Measurements from ENCODE around the gene CETP. TPM values are rescaled to one million over a fixed set of nuclear protein-coding genes. Genes with fewer than 3 reads are reported as not detected.

Gene CETP
- total and polyA plus RNA-seq, 2 of the 8 experiments (the other 6 are each of a cell fraction or from before 2014, with no cell fraction given), result not detected

DNA sequence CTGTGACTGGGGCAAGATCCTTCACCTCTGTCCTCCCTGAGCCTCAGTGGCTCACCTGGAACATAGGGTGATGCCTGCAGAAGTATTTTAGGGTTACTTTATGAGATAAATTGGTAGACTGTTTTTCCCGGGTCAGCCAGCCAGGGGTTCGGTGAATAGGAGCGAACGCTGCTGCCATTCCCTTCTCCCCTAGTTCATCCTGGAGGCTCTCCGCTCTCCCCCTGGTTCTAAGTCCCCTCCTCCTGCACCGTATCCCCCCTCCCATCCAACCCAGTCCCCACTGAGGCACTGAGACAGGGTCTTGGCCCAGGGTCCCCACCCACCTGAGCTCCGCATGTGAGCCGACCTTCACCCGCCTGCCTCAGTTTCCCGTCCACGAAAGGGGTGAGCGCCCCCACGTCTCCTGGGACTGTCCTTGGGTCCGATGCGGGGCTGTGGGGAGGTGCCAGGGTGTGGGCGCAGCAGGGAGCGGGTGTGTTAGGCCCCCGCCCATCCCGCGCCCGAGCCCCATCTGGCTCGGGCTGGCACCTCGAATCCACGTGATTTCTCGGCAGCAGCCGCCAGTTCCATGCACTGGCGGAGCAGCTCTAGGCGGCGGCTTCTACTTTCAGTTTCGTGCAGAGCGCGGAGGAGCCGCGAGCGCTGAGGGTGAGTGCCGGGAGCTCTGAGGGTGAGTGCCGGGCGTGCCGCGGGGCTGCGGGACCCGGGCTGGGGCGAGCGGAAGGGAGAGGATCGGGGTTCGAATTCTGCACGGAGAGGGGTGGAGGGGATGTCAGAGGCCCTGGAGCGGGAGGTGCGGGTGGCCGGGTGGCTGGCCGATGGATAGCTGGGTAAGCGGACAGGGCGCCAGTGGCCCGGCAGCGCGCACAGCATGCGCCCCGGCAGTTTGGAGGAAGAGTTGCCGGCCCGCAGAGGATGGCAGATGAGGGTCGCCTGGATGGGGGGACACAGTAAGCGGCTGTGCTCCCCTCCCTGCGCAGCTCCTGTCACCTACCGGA lies 27.5 kb downstream of the CETP start, which contains the start of gene NLRC5:
Gene NLRC5, plus strand, starts transcription at position 610 of the 998 bp plus-strand sequence. CDS start 31,156 bp downstream, outside the sequence.
- Histone ChIP-seq H4K5ac (ENCODE audit: insufficient read length, low read depth, low read length) (no peak within 1 kb of the TSS), H3K4ac (replicated peaks; ENCODE audit: insufficient read length, low read depth, low read length) (no peak within 1 kb of the TSS), H3K4me1 (replicated peaks in 1 of 4; ENCODE audit: control insufficient read depth in 3 of 4, insufficient read depth in 4 of 4, low read length in 3 of 4) (peaks cover 0 to 7% (median 3%) of the 10 kb centered on the region in 4 experiments; a peak in 3 of 7 replicates), H3K9me3 (ENCODE audit: insufficient read depth in 2 of 2, low read depth in 1 of 2, low read length in 1 of 2) (no peaks in the 10 kb centered on the region), H3K4me3 (ENCODE audit: extremely low read depth in 1 of 4, insufficient read depth in 2 of 4, low read depth in 3 of 4, low read length in 4 of 4) (peak within 1 kb of the TSS; percentile 43 to 78 (median 56)), H2AFZ (ENCODE audit: low read length) (peak within 1 kb of the TSS; percentile 94; the same call in 1 of the 2 replicates), H2BK120ac (replicated peaks; ENCODE audit: low read depth, low read length) (no peak within 1 kb of the TSS), H3K4me2 (ENCODE audit: insufficient read depth in 1 of 2, low read depth in 2 of 2, low read length in 2 of 2) (peak within 1 kb of the TSS; percentile 76 to 93), H3K9ac (replicated peaks in 1 of 4; ENCODE audit: extremely low read depth in 1 of 4, low read depth in 3 of 4, low read length in 3 of 4) (peak within 1 kb of the TSS in 2 of 4 experiments; percentile 45 to 48; a peak in 3 of 7 replicates), H2BK12ac (ENCODE audit: low read depth, low read length) (peak within 1 kb of the TSS; percentile 5; the same call in 1 of the 2 replicates), H3K23me2 (ENCODE audit: low read depth, low read length) (peaks cover 8% of the 10 kb centered on the region; the same call in 1 of the 2 replicates), H3K14ac (ENCODE audit: insufficient read length) (no peak within 1 kb of the TSS), H3K18ac (ENCODE audit: extremely low read depth, low read length) (no peak within 1 kb of the TSS; the same call in 1 of the 2 replicates), H2AK5ac (ENCODE audit: low read depth, low read length) (no peak within 1 kb of the TSS), H3K23ac (ENCODE audit: insufficient read length) (no peak within 1 kb of the TSS), H3K79me2 (ENCODE audit: control insufficient read depth in 1 of 2, insufficient read depth in 2 of 2, low read length in 2 of 2) (no peaks in the 10 kb centered on the region), H2BK20ac (ENCODE audit: low read length) (peak within 1 kb of the TSS; percentile 72; the same call in 1 of the 2 replicates), H4K91ac (replicated peaks; ENCODE audit: insufficient read length, low read length) (peak within 1 kb of the TSS; percentile 51), H3K36me3 (ENCODE audit: control insufficient read depth in 2 of 4, insufficient read depth in 4 of 4, low read length in 3 of 4) (no peaks in the 10 kb centered on the region), H3K27ac (ENCODE audit: low read depth, low read length) (no peak within 1 kb of the TSS), H4K8ac (ENCODE audit: extremely low read depth, insufficient read depth, low read length) (peak within 1 kb of the TSS; percentile 91), H4K20me1 (replicated peaks in 1 of 2; ENCODE audit: control insufficient read depth in 1 of 2, insufficient read depth in 2 of 2, low read length in 2 of 2) (no peaks in the 10 kb centered on the region), H3K56ac (replicated peaks; ENCODE audit: insufficient read length, low read depth, low read length) (no peak within 1 kb of the TSS), H3K27me3 (replicated peaks in 1 of 4; ENCODE audit: control insufficient read depth in 3 of 4, extremely low read depth in 1 of 4, insufficient read depth in 3 of 4, low read length in 3 of 4) (peaks cover 0 to 33% (median 25%) of the 10 kb centered on the region in 4 experiments; a peak in 6 of 7 replicates), H2BK5ac (ENCODE audit: low read depth, low read length) (no peak within 1 kb of the TSS; the same call in 1 of the 2 replicates), H2BK15ac (ENCODE audit: low read length) (peak within 1 kb of the TSS; percentile 88; the same call in 1 of the 2 replicates), H3K79me1 (ENCODE audit: low read depth, low read length) (no peaks in the 10 kb centered on the region)
- no peak for FAIRE-seq
- ChIA-PET POLR2A (ENCODE audit: partially characterized antibody) (interaction anchor here (0.9 to 1.6 kb wide), 3 partner anchors 8 to 106 kb away, joined by 3 to 4 read pairs (median 3); no protein-coding TSS in a partner anchor), CTCF (ENCODE audit: partially characterized antibody) (interaction anchor here (0.5 to 2.7 kb wide), 6 partner anchors 12 to 58 kb away, joined by 3 to 13 read pairs (median 3); no protein-coding TSS in a partner anchor)
- peak in 1 of 2 experiments; percentile 76 for DNase-seq (ENCODE audit: low read depth in 1 of 2, low spot score in 2 of 2)
- WGBS, 2 experiments (ENCODE audit: extremely low coverage in 1 of 2, insufficient coverage in 1 of 2, insufficient read length in 1 of 2, insufficient replicate concordance in 2 of 2, low coverage in 1 of 2, low lambda C conversion rate in 2 of 2, missing lambda C conversion rate in 1 of 2), result 7% methylated on average over 47 of the region's 64 CpGs; no CpG with 5 or more reads in 1 of the 2 experiments
- TF ChIP-seq NANOG (IDR thresholded peaks at IDR 0.05; ENCODE audit: insufficient read depth, low read depth, low read length, poor library complexity, severe bottlenecking) (no peak), EP300 (IDR thresholded peaks at IDR 0.05; ENCODE audit: borderline replicate concordance in 1 of 2, low read depth in 2 of 2, low read length in 2 of 2) (no peak), RNF2 (IDR thresholded peaks at IDR 0.05; ENCODE audit: borderline replicate concordance, low read depth, low read length, missing control alignments, poor library complexity, severe bottlenecking) (no peak), TBP (IDR thresholded peaks at IDR 0.05; ENCODE audit: low read depth, low read length) (0 out of 2 replicates have a peak, but pooled peaks have one; percentile 16), HDAC6 (IDR thresholded peaks at IDR 0.05; ENCODE audit: low read depth, low read length) (no peak)
- TF ChIP-seq, protein P1, sequence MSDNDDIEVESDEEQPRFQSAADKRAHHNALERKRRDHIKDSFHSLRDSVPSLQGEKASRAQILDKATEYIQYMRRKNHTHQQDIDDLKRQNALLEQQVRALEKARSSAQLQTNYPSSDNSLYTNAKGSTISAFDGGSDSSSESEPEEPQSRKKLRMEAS (IDR thresholded peaks at IDR 0.05), result peak; percentile 77; the same call in 1 of the 2 replicates
- TF ChIP-seq, protein P2, sequence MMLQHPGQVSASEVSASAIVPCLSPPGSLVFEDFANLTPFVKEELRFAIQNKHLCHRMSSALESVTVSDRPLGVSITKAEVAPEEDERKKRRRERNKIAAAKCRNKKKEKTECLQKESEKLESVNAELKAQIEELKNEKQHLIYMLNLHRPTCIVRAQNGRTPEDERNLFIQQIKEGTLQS (IDR thresholded peaks at IDR 0.05; ENCODE audit: insufficient read depth, low read depth, low read length), result no peak
